NB4 (cell line): ENCODE data around the gene RPAP3.

Source experiments
- MAX ChIP-seq: IDR thresholded peaks from 2 replicates; pipeline ENCODE4 v1.6.1; 2011; ENCODE audit warnings: low read depth, low read length
- MYC ChIP-seq: IDR thresholded peaks from 2 replicates; pipeline ENCODE4 v1.6.1; 2011; ENCODE audit warnings: low read depth, low read length
- POLR2A ChIP-seq: IDR thresholded peaks from 2 replicates; pipeline ENCODE4 v1.6.1; 2011; ENCODE audit warnings: mild to moderate bottlenecking; ENCODE audit not compliant: insufficient read length; ENCODE audit errors: extremely low read depth
- TF ChIP-seq, protein P1 (sequence below): IDR thresholded peaks from one replicate; pipeline ENCODE4 v1.5.1; 2012; ENCODE audit warnings: low read depth, low read length

- TF ChIP-seq, protein P1, sequence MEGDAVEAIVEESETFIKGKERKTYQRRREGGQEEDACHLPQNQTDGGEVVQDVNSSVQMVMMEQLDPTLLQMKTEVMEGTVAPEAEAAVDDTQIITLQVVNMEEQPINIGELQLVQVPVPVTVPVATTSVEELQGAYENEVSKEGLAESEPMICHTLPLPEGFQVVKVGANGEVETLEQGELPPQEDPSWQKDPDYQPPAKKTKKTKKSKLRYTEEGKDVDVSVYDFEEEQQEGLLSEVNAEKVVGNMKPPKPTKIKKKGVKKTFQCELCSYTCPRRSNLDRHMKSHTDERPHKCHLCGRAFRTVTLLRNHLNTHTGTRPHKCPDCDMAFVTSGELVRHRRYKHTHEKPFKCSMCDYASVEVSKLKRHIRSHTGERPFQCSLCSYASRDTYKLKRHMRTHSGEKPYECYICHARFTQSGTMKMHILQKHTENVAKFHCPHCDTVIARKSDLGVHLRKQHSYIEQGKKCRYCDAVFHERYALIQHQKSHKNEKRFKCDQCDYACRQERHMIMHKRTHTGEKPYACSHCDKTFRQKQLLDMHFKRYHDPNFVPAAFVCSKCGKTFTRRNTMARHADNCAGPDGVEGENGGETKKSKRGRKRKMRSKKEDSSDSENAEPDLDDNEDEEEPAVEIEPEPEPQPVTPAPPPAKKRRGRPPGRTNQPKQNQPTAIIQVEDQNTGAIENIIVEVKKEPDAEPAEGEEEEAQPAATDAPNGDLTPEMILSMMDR = no peak
- TF ChIP-seq POLR2A = no peak
- no peak for TF ChIP-seq MAX
- TF ChIP-seq MYC = no peak
These were observed 26.0 kb downstream of the RPAP3 start for GRCh38 chr12:47679785-47680184.
